ENCODE results near the gene ZP1. TPM values are rescaled to one million over a fixed set of nuclear protein-coding genes. Genes with fewer than 3 reads are reported as not detected.

ZP1 gene
- total RNA-seq, 4 donors from 2014 or later = 0.34 to 10.0 (median 1.5) TPM; not detected in 1

DNA sequence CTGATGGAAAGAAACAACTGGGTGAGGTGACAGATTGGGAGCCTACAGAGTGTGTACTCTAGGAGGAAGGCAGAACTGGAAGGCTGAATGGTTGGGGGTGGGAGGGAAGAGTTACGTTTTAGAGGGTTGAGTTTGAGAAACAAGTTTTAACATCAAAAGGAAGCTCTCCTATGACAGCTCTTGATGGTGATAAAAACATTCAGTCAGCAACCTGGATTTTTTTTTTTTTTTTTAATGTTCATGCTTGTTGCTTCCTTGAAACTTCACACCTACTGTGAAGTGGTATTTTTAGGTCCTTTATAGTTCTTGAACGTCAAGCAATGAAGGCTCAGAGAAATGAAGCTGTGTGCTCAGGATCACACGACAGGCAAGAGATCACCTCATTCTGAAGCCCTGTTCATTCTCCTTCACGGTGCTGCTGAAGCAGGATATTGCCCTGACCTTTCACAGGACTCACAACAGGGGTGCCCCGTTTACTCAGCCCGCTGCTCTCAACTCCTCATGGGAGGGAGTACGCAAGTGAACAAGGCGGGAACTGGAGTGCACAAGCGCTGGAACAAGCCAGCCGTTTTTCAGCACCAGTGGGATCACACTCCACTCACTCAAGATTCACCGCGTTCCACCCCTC, 45.0 kb downstream of the ZP1 start:
- no peak for TF ChIP-seq CTCF (IDR thresholded peaks at IDR 0.05; ENCODE audit: low read depth)

DNA sequence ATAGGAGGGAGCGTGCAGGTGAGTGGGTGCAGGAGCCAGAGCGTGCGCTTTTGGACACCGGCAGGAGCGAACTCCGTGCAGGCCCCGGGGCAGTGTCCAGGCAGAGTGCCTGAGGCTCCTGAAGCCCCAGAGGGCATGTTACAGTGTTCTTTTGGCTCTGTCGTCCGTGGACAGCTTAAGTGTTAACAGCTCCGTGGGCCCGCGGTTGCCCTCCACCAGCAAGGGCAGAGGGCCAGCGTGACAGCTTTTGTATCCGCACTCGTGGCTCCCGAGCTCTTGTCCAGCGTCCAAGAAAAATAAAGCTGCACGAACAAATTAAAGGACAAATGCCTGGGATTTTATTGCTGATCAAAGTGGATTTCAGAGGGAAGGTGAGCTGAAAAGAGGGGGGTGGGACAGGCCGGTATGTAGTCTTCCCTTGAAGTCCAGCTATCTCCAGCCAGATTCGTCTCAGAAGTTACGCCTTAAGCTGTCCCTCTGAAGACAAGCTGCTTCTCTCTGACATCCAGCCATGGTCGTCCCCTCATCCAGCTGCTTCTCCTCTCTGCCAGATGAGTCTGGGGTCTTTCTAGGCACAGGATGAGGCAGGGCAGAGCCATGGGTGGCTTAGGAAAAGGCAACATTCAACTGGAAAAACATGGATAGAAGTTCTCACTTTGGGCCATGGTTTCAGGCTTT, 45.6 kb downstream of the ZP1 start:
- no peak for TF ChIP-seq CTCF (IDR thresholded peaks at IDR 0.05; ENCODE audit: low read depth)

DNA sequence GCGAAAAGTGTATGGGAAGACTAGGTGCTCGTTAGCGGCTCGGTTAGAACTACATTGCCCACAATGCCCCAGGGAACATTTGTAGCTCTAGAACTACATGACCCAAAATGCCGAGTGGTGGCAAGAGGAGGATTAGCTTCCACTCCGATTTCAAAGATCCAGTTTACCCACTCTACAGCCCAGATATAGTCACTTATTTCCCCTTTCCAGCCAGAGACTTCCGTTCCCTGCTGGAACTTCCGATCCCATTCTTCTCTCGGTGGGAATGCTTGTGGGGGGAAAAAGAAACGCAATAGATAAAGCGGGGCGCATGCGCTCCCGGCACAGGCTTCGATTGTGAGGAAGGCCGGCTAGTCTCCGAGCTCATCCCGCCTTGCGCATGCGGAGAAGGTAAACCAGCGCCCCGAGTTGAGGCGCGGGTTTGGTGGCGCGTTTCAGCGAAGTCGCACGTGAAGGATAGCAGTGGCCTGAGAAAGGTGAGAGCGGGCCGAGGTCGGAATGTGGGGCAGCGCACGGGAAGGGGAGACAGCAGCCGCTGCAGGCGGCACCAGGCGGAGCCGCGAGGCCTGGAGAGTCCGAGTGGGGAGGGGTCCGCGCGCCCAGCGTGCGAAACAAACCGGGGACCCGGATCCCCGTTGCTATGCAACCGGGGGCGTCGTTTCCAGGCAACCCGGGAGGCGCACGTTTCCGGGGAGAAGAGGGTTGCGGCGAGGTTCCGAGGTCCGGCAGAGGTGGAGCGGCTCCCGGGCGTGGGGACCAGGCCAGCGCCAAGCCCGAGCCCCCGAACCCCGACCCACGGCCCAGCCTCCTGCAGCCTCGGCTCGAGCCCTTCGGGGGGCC, 46.7 kb downstream of the ZP1 start, which contains the start of gene TMEM109:
TMEM109 (plus strand) TSS at position 366 of the 840 bp plus-strand sequence. CDS start 5,536 bp downstream, outside the sequence.
- TF ChIP-seq CTCF (IDR thresholded peaks at IDR 0.05; ENCODE audit: low read depth) = no peak

GRCh38 chr11:60914633-60915247, 47.4 kb downstream of the ZP1 start:
- no peak for TF ChIP-seq CTCF (IDR thresholded peaks at IDR 0.05; ENCODE audit: low read depth)

DNA sequence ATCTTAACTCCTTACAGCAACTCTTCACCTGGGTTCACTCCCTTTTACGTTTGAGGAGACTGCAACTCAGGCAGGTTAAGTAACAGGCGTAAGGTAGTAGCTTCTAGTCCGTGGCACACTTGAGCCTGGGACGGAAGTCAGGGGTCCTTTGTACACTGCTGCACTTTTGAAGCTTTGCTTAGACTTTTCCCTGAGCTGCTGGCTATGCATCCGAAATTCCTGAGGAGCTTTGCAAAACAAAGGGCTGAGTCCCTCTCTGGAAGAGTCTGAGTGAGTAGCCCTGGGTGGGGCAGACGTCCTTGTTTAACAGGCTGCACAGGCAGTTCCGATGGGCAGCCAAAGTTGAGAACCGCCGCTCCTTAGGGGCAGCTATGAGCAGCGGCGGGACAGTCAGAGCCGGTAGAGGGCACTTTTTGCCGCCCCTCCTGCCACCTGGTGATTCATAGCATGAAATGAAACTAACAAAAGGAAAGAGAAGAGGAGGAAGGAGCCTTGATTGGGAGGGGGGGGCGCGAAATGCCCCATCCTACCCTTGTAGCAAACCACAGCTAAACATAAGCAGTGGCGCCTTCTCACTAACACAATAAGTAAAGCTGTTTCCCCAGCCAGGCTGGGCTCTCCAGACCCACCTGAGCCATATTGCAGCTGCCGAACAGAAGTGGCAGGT, 48.0 kb downstream of the ZP1 start:
- TF ChIP-seq CTCF (IDR thresholded peaks at IDR 0.05; ENCODE audit: low read depth) = no peak

- TF ChIP-seq CTCF (IDR thresholded peaks at IDR 0.05; ENCODE audit: low read depth) = no peak
Observed at GRCh38 chr11:60916669-60917206, 49.4 kb downstream of the ZP1 start.
